ENCODE results near the gene ARRDC5.
"Not testable (repeated sequence)": the region's sequence is repeated elsewhere in the genome, so short reads cannot be mapped to it uniquely, and the experiment has no call there.

ARRDC5 gene

GRCh38 chr19:4851551-4852290 lies 51.0 kb downstream of the ARRDC5 start (continued):
- peak; percentile 56; the same call in 1 of the 2 replicates for TF ChIP-seq PATZ1 (tag by site-specific recombination; IDR thresholded peaks at IDR 0.05)
- TF ChIP-seq, protein P1, sequence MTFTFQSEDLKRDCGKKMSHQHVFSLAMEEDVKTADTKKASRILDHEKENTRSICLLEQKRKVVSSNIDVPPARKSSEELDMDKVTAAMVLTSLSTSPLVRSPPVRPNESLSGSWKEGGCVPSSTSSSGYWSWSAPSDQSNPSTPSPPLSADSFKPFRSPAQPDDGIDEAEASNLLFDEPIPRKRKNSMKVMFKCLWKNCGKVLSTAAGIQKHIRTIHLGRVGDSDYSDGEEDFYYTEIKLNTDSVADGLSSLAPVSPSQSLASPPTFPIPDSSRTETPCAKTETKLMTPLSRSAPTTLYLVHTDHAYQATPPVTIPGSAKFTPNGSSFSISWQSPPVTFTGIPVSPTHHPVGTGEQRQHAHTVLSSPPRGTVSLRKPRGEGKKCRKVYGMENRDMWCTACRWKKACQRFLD (tag by site-specific recombination; IDR thresholded peaks at IDR 0.05), result no peak
- TF ChIP-seq ZNF600 (tag by site-specific recombination; IDR thresholded peaks at IDR 0.05), result peak; percentile 44; the same call in 1 of the 2 replicates
- no peak for TF ChIP-seq ZSCAN23 (tag by site-specific recombination; IDR thresholded peaks at IDR 0.05)
- TF ChIP-seq KLF8 (tag by site-specific recombination; IDR thresholded peaks at IDR 0.05), result peak; percentile 22; the same call in 1 of the 2 replicates
- TF ChIP-seq ZFP69B (tag by site-specific recombination; IDR thresholded peaks at IDR 0.05), result peak; percentile 81

DNA sequence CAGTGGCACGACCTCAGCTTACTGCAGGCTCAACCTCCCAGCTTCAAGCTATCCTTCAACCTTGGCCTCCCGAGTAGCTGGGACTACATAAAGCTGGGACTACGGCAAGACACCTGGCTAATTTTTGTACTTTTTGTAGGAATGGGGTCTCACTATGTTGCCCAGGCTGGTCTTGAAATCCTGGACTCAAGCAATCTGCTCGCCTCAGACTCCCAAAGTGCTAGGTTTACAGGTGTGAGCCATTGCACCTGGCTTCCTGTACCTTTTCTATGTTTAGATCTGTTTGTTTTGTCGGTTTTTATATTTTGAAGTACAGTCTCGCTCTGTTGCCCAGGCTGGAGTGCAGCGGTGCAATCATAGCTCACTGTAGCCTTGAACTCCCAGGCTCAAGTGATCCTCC lies 53.7 kb downstream of the ARRDC5 start:
- TF ChIP-seq ZNF785 (tag by site-specific recombination; IDR thresholded peaks at IDR 0.05) (no peak), ZNF175 (tag by site-specific recombination; IDR thresholded peaks at IDR 0.05) (no peak), ZNF266 (tag by site-specific recombination; IDR thresholded peaks at IDR 0.05; ENCODE audit: low read depth) (no peak), ZNF121 (tag by site-specific recombination; IDR thresholded peaks at IDR 0.05) (peak; percentile 84)
- TF ChIP-seq, protein P1 (tag by site-specific recombination; IDR thresholded peaks at IDR 0.05), result no peak
- H3K27ac ChIP-seq (ENCODE audit: extremely low read depth, low read depth, low read length), result no peak overlapping the region
- H3K4me3 ChIP-seq (ENCODE audit: low read depth, low read length), result no peak overlapping the region
- H3K9me3 ChIP-seq (ENCODE audit: control insufficient read depth, insufficient read depth, low read depth, low read length), result no peaks in the 10 kb centered on the region
- peaks cover 3 to 24% of the 10 kb centered on the region in 2 experiments; a peak in 2 of 3 replicates for H3K36me3 ChIP-seq (ENCODE audit: control insufficient read depth in 2 of 2, insufficient read depth in 1 of 2, low read length in 2 of 2)
- H3K4me1 ChIP-seq (ENCODE audit: control insufficient read depth, insufficient read depth, low read length), result no peaks in the 10 kb centered on the region
- ChIA-PET POLR2A (no interaction called here), CTCF (interaction anchor here (0.6 to 12.7 kb wide), 4 partner anchors 24 to 1414 kb away, joined by 3 to 171 read pairs (median 4); no protein-coding TSS in a partner anchor)

GRCh38 chr19:4847190-4847973 lies 55.3 kb downstream of the ARRDC5 start:
- Histone ChIP-seq H3K27ac (ENCODE audit: extremely low read depth, low read depth, low read length) (no peak overlapping the region), H3K36me3 (ENCODE audit: control insufficient read depth in 2 of 2, insufficient read depth in 1 of 2, low read length in 2 of 2) (peaks cover 3 to 27% of the 10 kb centered on the region in 2 experiments; a peak in 2 of 3 replicates), H3K4me1 (ENCODE audit: control insufficient read depth, insufficient read depth, low read length) (no peaks in the 10 kb centered on the region), H3K4me3 (ENCODE audit: low read depth, low read length) (no peak overlapping the region), H3K9me3 (ENCODE audit: control insufficient read depth, insufficient read depth, low read depth, low read length) (no peaks in the 10 kb centered on the region)
- POLR2A ChIA-PET, result no interaction called here
- CTCF ChIA-PET, result interaction anchor here (0.5 to 12.7 kb wide), 3 partner anchors 26 to 56 kb away, joined by 3 to 171 read pairs (median 4); partner anchors contain the start of gene FEM1A
- TF ChIP-seq ZNF239 (tag by site-specific recombination; IDR thresholded peaks at IDR 0.05) (no peak), GLI2 (tag by site-specific recombination; IDR thresholded peaks at IDR 0.05; ENCODE audit: borderline replicate concordance, low read depth) (no peak), ZNF121 (tag by site-specific recombination; IDR thresholded peaks at IDR 0.05) (peak; percentile 90), ZNF768 (tag by site-specific recombination; IDR thresholded peaks at IDR 0.05) (no peak), ZNF830 (tag by site-specific recombination; IDR thresholded peaks at IDR 0.05; ENCODE audit: low read depth) (no peak), ZNF561 (tag by site-specific recombination; IDR thresholded peaks at IDR 0.05; ENCODE audit: borderline replicate concordance) (no peak), ZNF544 (tag by site-specific recombination; IDR thresholded peaks at IDR 0.05) (no peak), ZNF223 (tag by site-specific recombination; IDR thresholded peaks at IDR 0.05) (no peak), KLF9 (tag by site-specific recombination; IDR thresholded peaks at IDR 0.05; ENCODE audit: low read depth) (no peak)

- H3K4me3 ChIP-seq (ENCODE audit: low read depth, low read length); H3K27ac ChIP-seq (ENCODE audit: extremely low read depth, low read depth, low read length); H3K9me3 ChIP-seq (ENCODE audit: control insufficient read depth, insufficient read depth, low read depth, low read length); H3K4me1 ChIP-seq (ENCODE audit: control insufficient read depth, insufficient read depth, low read length): not testable (repeated sequence)
- CTCF ChIA-PET, result interaction anchor here (0.6 to 12.7 kb wide), 4 partner anchors 35 to 222 kb away, joined by 3 to 171 read pairs (median 4); no protein-coding TSS in a partner anchor
- H3K36me3 ChIP-seq (ENCODE audit: control insufficient read depth in 2 of 2, insufficient read depth in 1 of 2, low read length in 2 of 2), result peaks cover 3 to 31% of the 10 kb centered on the region in 2 experiments; a peak in 2 of 3 replicates
- POLR2A ChIA-PET, result interaction anchor here (0.7 kb wide), 1 partner anchor 24 kb away, joined by 3 read pairs; no protein-coding TSS in a partner anchor
These were observed 56.7 kb downstream of the ARRDC5 start for GRCh38 chr19:4845975-4846374.

Measured in HEK293 (cell line).